Prostate gland (tissue), 2 donors: ENCODE measurements around the gene ZNF212.

ENCODE experiments used
- POLR2A ChIP-seq: fragments of 450-650 bp; IDR thresholded peaks from one replicate; pipeline ENCODE4 v1.6.1; 2016; ENCODE audit warnings: antibody characterized with exemption, mild to moderate bottlenecking
- TF ChIP-seq, protein P1 (sequence below), 4 experiments: fragments of 200-600 bp in 2 of 4; fragments of 450-650 bp in 2 of 4; sonication (generic) in 2 of 4; IDR thresholded peaks; 1 replicate in 3 of 4; 2 replicates in 1 of 4; pipeline ENCODE4 v1.5.1; 2016 to 2019; ENCODE audit warnings: antibody characterized with exemption in 4 of 4, mild to moderate bottlenecking in 2 of 4, moderate library complexity in 2 of 4

DNA sequence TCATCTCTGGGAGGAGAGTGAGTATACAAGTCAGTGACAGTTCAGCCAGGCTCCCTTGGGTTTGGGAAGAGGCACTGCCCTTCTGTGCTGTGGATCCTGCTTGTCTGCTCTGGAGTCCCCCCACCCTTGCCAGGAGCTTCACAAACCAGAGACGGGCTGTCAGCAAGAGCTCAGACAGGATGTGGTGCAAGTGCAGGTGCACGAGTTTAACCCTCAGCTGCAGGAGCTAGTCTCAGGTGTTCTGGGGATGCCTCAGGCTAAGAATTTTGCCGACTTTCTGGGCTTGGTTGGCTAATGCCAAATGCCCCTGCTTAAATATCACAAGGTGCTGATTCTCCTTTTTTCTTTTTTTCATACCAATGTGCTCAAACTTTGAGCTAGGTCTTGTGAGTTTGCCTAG, 44.9 kb downstream of the ZNF212 start:
- no peak for TF ChIP-seq POLR2A
- TF ChIP-seq, protein P1, sequence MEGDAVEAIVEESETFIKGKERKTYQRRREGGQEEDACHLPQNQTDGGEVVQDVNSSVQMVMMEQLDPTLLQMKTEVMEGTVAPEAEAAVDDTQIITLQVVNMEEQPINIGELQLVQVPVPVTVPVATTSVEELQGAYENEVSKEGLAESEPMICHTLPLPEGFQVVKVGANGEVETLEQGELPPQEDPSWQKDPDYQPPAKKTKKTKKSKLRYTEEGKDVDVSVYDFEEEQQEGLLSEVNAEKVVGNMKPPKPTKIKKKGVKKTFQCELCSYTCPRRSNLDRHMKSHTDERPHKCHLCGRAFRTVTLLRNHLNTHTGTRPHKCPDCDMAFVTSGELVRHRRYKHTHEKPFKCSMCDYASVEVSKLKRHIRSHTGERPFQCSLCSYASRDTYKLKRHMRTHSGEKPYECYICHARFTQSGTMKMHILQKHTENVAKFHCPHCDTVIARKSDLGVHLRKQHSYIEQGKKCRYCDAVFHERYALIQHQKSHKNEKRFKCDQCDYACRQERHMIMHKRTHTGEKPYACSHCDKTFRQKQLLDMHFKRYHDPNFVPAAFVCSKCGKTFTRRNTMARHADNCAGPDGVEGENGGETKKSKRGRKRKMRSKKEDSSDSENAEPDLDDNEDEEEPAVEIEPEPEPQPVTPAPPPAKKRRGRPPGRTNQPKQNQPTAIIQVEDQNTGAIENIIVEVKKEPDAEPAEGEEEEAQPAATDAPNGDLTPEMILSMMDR (IDR thresholded peaks at IDR 0.05): no peak
